ENCODE results near the gene DLGAP1.
"Not testable (repeated sequence)": the region's sequence is repeated elsewhere in the genome, so short reads cannot be mapped to it uniquely, and the experiment has no call there.

DLGAP1 gene

GRCh38 chr18:3658529-3658928 is 796.6 kb downstream of the DLGAP1 start:
- no peak for DNase-seq (ENCODE audit: low spot score)

- peak; percentile 26 for DNase-seq (ENCODE audit: low spot score)
These were observed 799.7 kb downstream of the DLGAP1 start for GRCh38 chr18:3655254-3656050.

GRCh38 chr18:3654442-3655253 is 800.5 kb downstream of the DLGAP1 start:
- DNase-seq (ENCODE audit: low spot score): peak; percentile 60

GRCh38 chr18:3653851-3654441 is 801.2 kb downstream of the DLGAP1 start:
- DNase-seq (ENCODE audit: low spot score): peak; percentile 65

- DNase-seq (ENCODE audit: low spot score): peak; percentile 74
These were observed 801.8 kb downstream of the DLGAP1 start for GRCh38 chr18:3653263-3653850.

- peak; percentile 100 for DNase-seq (ENCODE audit: low spot score)
These were observed 802.5 kb downstream of the DLGAP1 start for GRCh38 chr18:3652380-3653262.

- no peak for DNase-seq (ENCODE audit: low spot score)
These were observed 803.8 kb downstream of the DLGAP1 start for GRCh38 chr18:3651266-3651665.

- DNase-seq (ENCODE audit: low spot score): not testable (repeated sequence)
These were observed 804.5 kb downstream of the DLGAP1 start for GRCh38 chr18:3650521-3651042.

GRCh38 chr18:3649633-3650426 is 805.3 kb downstream of the DLGAP1 start:
- no peak for DNase-seq (ENCODE audit: low spot score)

GRCh38 chr18:3649135-3649632 is 805.9 kb downstream of the DLGAP1 start:
- peak; percentile 8 for DNase-seq (ENCODE audit: low spot score)

GRCh38 chr18:3648641-3649040 is 806.5 kb downstream of the DLGAP1 start:
- DNase-seq (ENCODE audit: low spot score): no peak

- no peak for DNase-seq (ENCODE audit: low spot score)
These were observed 806.9 kb downstream of the DLGAP1 start for GRCh38 chr18:3648200-3648599.

GRCh38 chr18:3647636-3648035 is 807.5 kb downstream of the DLGAP1 start:
- DNase-seq (ENCODE audit: low spot score): no peak

- no peak for DNase-seq (ENCODE audit: low spot score)
These were observed 809.5 kb downstream of the DLGAP1 start for GRCh38 chr18:3645384-3646156.

- no peak for DNase-seq (ENCODE audit: low spot score)
These were observed 820.7 kb downstream of the DLGAP1 start for GRCh38 chr18:3634250-3634939.

GRCh38 chr18:3631887-3632286 is 823.2 kb downstream of the DLGAP1 start:
- peak; percentile 52 for DNase-seq (ENCODE audit: low spot score)

- no peak for DNase-seq (ENCODE audit: low spot score)
These were observed 828.1 kb downstream of the DLGAP1 start for GRCh38 chr18:3626929-3627458.

- no peak for DNase-seq (ENCODE audit: low spot score)
These were observed 829.4 kb downstream of the DLGAP1 start for GRCh38 chr18:3625742-3626091.

Measured in hematopoietic multipotent progenitor cell treated with erythropoietin and hydrocortisone succinate and interleukin-3 and kit ligand, for 15 days (in vitro differentiated cells).